Keratinocyte (primary cell): ENCODE results near the gene ASB10. TPM values are rescaled to one million over a fixed set of nuclear protein-coding genes. Genes with fewer than 3 reads are reported as not detected.

Experiments
- DNase-seq: peaks from one replicate; pipeline ENCODE4 v3.0.0-alpha.2; 2011; ENCODE audit warnings: low read depth, missing footprints, low spot score
- FAIRE-seq: peaks from 2 replicates; lab custom pipeline; 2011; peaks lifted over from hg19 to GRCh38; lab: Jason Lieb, UNC
- H2AFZ ChIP-seq: 2 replicates; pipeline ENCODE4 v1.6.0; 2012; ENCODE audit warnings: low read length, control low read depth, inconsistent platforms; ENCODE audit not compliant: control insufficient read depth
- H3K27ac ChIP-seq: 2 replicates; pipeline ENCODE4 v1.5.1; 2011; ENCODE audit warnings: low read length; ENCODE audit not compliant: control insufficient read depth, insufficient read depth
- H3K27me3 ChIP-seq: 3 replicates; pipeline ENCODE4 v1.6.0; 2011; ENCODE audit warnings: low read length; ENCODE audit not compliant: control insufficient read depth, insufficient read depth; ENCODE audit errors: extremely low read depth
- H3K36me3 ChIP-seq, 2 experiments: 2 replicates in 1 of 2; 3 replicates in 1 of 2; pipeline ENCODE4 v1.5.1; 2011; ENCODE audit warnings: low read length in 2 of 2, mild to moderate bottlenecking in 1 of 2; ENCODE audit not compliant: control insufficient read depth in 2 of 2, insufficient read depth in 2 of 2; ENCODE audit errors: extremely low read depth in 1 of 2
- H3K4me1 ChIP-seq: 3 replicates; pipeline ENCODE4 v1.5.1; 2011; ENCODE audit warnings: low read length; ENCODE audit not compliant: control insufficient read depth, insufficient read depth; ENCODE audit errors: extremely low read depth
- H3K4me2 ChIP-seq: 3 replicates; pipeline ENCODE4 v1.6.0; 2011; ENCODE audit warnings: low read depth, low read length; ENCODE audit not compliant: control insufficient read depth, insufficient read depth; ENCODE audit errors: extremely low read depth
- H3K4me3 ChIP-seq, 3 experiments: fragments of 200-600 bp in 1 of 3; sonication (generic) in 1 of 3; 2 replicates in 2 of 3; 3 replicates in 1 of 3; pipeline ENCODE4 v1.5.1; 2011 to 2016; ENCODE audit warnings: low read length in 3 of 3, mild to moderate bottlenecking in 3 of 3, control low read depth in 2 of 3, inconsistent platforms in 1 of 3, low read depth in 1 of 3, mixed read lengths in 1 of 3, mixed run types in 1 of 3, moderate library complexity in 1 of 3; ENCODE audit not compliant: control insufficient read depth in 2 of 3, insufficient read depth in 2 of 3; ENCODE audit errors: extremely low read depth in 1 of 3
- H3K79me2 ChIP-seq: 2 replicates; pipeline ENCODE4 v1.6.0; 2012; ENCODE audit warnings: low read length; ENCODE audit not compliant: control insufficient read depth, insufficient read depth
- H3K9ac ChIP-seq: 3 replicates; pipeline ENCODE4 v1.6.0; 2011; ENCODE audit warnings: low read length; ENCODE audit not compliant: control insufficient read depth, insufficient read depth; ENCODE audit errors: extremely low read depth
- H3K9me1 ChIP-seq: 3 replicates; pipeline ENCODE4 v1.6.0; 2011; ENCODE audit warnings: low read length; ENCODE audit not compliant: control insufficient read depth, insufficient read depth; ENCODE audit errors: extremely low read depth
- H3K9me3 ChIP-seq: 2 replicates; pipeline ENCODE4 v1.5.1; 2012; ENCODE audit warnings: low read depth, low read length; ENCODE audit not compliant: control insufficient read depth
- H4K20me1 ChIP-seq: 3 replicates; pipeline ENCODE4 v1.6.0; 2011; ENCODE audit warnings: low read length; ENCODE audit not compliant: control insufficient read depth, insufficient read depth; ENCODE audit errors: extremely low read depth
- EZH2 ChIP-seq: IDR thresholded peaks from one replicate; pipeline ENCODE4 v1.6.1; 2012; ENCODE audit warnings: inconsistent platforms, mild to moderate bottlenecking, low read length, moderate library complexity
- dilution Hi-C: fragments of 300-500 bp; cut with MboI; formaldehyde crosslinking; loops from one replicate; pipeline ENCODE4 v1.7.0; 2020; ENCODE audit warnings: low sequenced_read_pairs; ENCODE audit not compliant: extremely low pct_ligation_motif_present
- polyA plus RNA-seq, 5 experiments: library from polyadenylated mRNA; depleted of rRNA in 3 of 5; stranded (reverse) in 3 of 5; stranded (forward) in 1 of 5; unstranded in 1 of 5; fragments of >200 nt; gene quantifications; 1 replicate in 1 of 5; 2 replicates in 3 of 5; 3 replicates in 1 of 5; pipeline versions ENCODE4 v1.2.1 to v1.2.3, GENCODE V29; 2011 to 2012; ENCODE audit warnings: missing spikeins in 2 of 5, low read depth in 1 of 5, low replicate concordance in 1 of 5
- TF ChIP-seq, protein P1 (sequence below), 3 experiments: IDR thresholded peaks in 1 of 3; conservative IDR thresholded peaks in 1 of 3; optimal IDR thresholded peaks in 1 of 3; 2 replicates in 2 of 3; 3 replicates in 1 of 3; pipeline versions ENCODE3 to v1.5.1; 2011; ENCODE audit warnings: low read length in 3 of 3, mild to moderate bottlenecking in 3 of 3, moderate library complexity in 2 of 3, control low read depth in 1 of 3, inconsistent platforms in 1 of 3; ENCODE audit not compliant: insufficient read depth in 2 of 3; ENCODE audit errors: extremely low read depth in 1 of 3

The ASB10 gene
- polyA plus RNA-seq, 1 donor (not counting 4 experiments of a cell fraction or from before 2014, with no cell fraction given), result not detected

GRCh38 chr7:151168787-151169162 is 18.3 kb downstream of the ASB10 start:
- H3K4me1 ChIP-seq, result no peaks in the 10 kb centered on the region
- no peaks in the 10 kb centered on the region for H3K79me2 ChIP-seq
- dilution Hi-C loops, result no loop called here
- FAIRE-seq, result no peak
- no peak overlapping the region for H3K4me3 ChIP-seq
- H4K20me1 ChIP-seq, result peaks cover 5% of the 10 kb centered on the region
- no peaks in the 10 kb centered on the region for H3K9me1 ChIP-seq
- no peak overlapping the region for H3K4me2 ChIP-seq
- TF ChIP-seq, protein P1, sequence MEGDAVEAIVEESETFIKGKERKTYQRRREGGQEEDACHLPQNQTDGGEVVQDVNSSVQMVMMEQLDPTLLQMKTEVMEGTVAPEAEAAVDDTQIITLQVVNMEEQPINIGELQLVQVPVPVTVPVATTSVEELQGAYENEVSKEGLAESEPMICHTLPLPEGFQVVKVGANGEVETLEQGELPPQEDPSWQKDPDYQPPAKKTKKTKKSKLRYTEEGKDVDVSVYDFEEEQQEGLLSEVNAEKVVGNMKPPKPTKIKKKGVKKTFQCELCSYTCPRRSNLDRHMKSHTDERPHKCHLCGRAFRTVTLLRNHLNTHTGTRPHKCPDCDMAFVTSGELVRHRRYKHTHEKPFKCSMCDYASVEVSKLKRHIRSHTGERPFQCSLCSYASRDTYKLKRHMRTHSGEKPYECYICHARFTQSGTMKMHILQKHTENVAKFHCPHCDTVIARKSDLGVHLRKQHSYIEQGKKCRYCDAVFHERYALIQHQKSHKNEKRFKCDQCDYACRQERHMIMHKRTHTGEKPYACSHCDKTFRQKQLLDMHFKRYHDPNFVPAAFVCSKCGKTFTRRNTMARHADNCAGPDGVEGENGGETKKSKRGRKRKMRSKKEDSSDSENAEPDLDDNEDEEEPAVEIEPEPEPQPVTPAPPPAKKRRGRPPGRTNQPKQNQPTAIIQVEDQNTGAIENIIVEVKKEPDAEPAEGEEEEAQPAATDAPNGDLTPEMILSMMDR (optimal IDR thresholded peaks at IDR 0.05 in 1 of 3, IDR thresholded peaks at IDR 0.05 in 1 of 3, conservative IDR thresholded peaks at IDR 0.05 in 1 of 3; ENCODE audit: extremely low read depth in 1 of 3, insufficient read depth in 2 of 3, low read length in 3 of 3), result no peak
- no peak for TF ChIP-seq EZH2
- no peak overlapping the region for H2AFZ ChIP-seq
- H3K9ac ChIP-seq, result no peak overlapping the region
- no peaks in the 10 kb centered on the region for H3K36me3 ChIP-seq
- DNase-seq, result no peak
- H3K27ac ChIP-seq, result no peak overlapping the region
- H3K9me3 ChIP-seq, result no peaks in the 10 kb centered on the region
- H3K27me3 ChIP-seq, result peaks cover 69% of the 10 kb centered on the region

- FAIRE-seq (no peak), DNase-seq (no peak)
- Histone ChIP-seq H3K36me3 (no peaks in the 10 kb centered on the region), H3K4me3 (peak overlapping the region; percentile 20 to 38 (median 34)), H3K79me2 (no peaks in the 10 kb centered on the region), H3K9ac (no peak overlapping the region), H2AFZ (no peak overlapping the region), H3K27ac (no peak overlapping the region), H3K4me2 (peak overlapping the region; percentile 54), H3K27me3 (peaks cover 64% of the 10 kb centered on the region), H3K9me1 (no peaks in the 10 kb centered on the region), H4K20me1 (peaks cover 5% of the 10 kb centered on the region), H3K9me3 (no peaks in the 10 kb centered on the region), H3K4me1 (no peaks in the 10 kb centered on the region)
- TF ChIP-seq, protein P1 (optimal IDR thresholded peaks at IDR 0.05 in 1 of 3, IDR thresholded peaks at IDR 0.05 in 1 of 3, conservative IDR thresholded peaks at IDR 0.05 in 1 of 3; ENCODE audit: extremely low read depth in 1 of 3, insufficient read depth in 2 of 3, low read length in 3 of 3), result peak; percentile 49 to 77 (median 72)
- peak; percentile 96 for TF ChIP-seq EZH2
- dilution Hi-C loops, result no loop called here
Measured at GRCh38 chr7:151168003-151168786, 18.9 kb downstream of the ASB10 start.
